GM12874 (cell line): ENCODE data around the gene ICAM2.

Experiments used
- TF ChIP-seq, protein P1 (sequence below): IDR thresholded peaks from 2 replicates; pipeline ENCODE4 v1.5.1; 2011; ENCODE audit warnings: low read depth, mild to moderate bottlenecking, control low read depth, low read length, moderate library complexity; ENCODE audit not compliant: insufficient read depth

ICAM2 gene

GRCh38 chr17:63960430-63960829, 60.0 kb downstream of the ICAM2 start:
- TF ChIP-seq, protein P1, sequence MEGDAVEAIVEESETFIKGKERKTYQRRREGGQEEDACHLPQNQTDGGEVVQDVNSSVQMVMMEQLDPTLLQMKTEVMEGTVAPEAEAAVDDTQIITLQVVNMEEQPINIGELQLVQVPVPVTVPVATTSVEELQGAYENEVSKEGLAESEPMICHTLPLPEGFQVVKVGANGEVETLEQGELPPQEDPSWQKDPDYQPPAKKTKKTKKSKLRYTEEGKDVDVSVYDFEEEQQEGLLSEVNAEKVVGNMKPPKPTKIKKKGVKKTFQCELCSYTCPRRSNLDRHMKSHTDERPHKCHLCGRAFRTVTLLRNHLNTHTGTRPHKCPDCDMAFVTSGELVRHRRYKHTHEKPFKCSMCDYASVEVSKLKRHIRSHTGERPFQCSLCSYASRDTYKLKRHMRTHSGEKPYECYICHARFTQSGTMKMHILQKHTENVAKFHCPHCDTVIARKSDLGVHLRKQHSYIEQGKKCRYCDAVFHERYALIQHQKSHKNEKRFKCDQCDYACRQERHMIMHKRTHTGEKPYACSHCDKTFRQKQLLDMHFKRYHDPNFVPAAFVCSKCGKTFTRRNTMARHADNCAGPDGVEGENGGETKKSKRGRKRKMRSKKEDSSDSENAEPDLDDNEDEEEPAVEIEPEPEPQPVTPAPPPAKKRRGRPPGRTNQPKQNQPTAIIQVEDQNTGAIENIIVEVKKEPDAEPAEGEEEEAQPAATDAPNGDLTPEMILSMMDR = no peak

DNA sequence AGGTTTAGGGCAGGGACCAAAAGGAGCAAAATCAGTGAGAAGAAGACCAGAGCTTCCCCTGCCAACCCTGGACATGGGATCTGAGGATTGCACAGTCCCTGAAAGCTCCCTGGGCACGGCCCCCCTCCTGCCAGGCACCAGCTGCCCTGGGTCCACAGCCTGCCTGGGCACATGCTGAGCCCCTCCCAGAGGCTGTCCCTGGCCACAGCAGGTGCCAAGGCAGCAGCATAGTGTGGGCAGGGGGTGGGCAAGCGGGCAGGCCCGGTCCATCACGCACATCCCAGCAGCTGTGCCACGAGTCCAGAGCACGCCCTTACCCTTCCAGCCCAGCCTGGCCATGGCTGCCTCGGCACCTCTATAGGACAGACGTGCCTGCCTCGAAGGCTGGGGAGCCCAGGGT, 60.4 kb downstream of the ICAM2 start:
- TF ChIP-seq, protein P1 = no peak

GRCh38 chr17:63956296-63956920, 64.0 kb downstream of the ICAM2 start:
- TF ChIP-seq, protein P1 = no peak

DNA sequence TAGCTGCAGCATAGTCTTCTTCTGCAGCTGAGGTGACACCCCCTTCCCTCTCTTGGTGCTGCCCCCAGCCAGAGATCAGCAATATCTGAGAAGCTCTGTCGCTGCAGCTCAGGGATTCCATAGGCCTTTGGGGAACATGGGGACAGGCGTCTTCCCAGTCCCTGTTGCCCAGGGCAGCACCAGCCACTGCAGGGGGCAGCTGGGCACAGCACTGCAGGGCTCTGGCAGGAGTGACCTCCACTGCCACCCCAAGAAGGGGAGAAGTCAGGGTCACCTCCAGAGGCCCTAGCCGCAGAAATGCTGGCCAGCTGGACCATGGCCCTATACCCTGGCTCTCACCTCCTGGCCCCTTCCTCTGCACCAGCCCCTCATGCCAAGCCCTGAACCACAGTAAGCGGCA, 64.6 kb downstream of the ICAM2 start:
- TF ChIP-seq, protein P1 = no peak

GRCh38 chr17:63955232-63955631, 65.2 kb downstream of the ICAM2 start:
- TF ChIP-seq, protein P1 = no peak

DNA sequence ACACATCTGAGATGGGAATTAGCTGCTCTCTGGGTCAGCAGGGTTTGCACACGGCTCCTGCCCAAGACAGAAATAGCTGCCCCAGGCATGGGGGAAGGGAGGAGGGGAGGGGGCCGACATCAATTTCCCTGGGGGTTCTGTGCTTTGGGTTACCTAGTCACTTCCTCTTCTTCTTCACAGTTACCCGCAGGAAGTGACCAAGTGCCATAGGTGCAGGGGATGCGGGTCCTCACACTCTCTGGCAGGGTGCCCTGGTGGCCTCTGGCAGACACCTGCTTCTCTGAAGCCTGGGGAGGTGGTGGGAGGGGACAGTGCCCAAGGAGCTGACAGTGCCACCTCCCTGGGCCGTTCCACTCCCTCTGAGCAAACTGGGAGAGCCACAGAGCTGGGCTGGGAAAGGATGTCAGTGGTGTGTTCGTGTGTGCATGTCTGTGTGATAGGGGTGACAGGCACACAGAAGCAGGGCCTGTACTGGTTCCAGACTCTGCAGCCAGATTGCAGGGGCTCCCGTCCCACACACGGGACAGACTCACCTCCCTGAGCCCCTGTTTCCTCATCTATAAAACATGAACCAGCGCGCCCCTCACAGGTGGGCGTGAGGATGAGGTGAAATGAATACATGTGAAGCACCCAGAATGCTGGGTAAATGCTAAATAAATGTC, 65.9 kb downstream of the ICAM2 start:
- TF ChIP-seq, protein P1 = no peak
